ENCODE data around the gene STPG2.

Gene STPG2

DNA sequence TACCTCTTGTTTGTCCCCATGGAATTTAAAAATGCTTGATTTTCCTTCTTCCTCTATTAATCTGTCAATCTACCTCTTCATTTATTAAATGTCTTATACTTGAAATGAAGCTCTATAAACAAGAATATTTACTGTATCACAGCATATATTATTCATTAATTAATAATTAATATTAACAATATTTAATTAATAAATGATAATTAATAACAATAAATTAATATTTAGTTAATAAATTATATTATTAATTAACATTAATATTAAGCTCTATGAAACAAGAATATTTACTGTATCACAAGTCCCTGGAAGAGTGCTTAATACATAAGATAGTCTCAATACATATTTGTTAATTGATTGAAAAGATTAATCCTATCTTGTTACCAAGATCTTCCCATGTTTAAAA, 306.6 kb downstream of the STPG2 start:
- no peak for DNase-seq (ENCODE audit: low read depth in 2 of 3, low spot score in 2 of 3)

- no peak for DNase-seq (ENCODE audit: low read depth in 2 of 3, low spot score in 2 of 3)
These were observed 314.6 kb downstream of the STPG2 start for GRCh38 chr4:97828646-97829045.

- DNase-seq (ENCODE audit: low read depth in 2 of 3, low spot score in 2 of 3): no peak
These were observed 324.0 kb downstream of the STPG2 start for GRCh38 chr4:97819294-97819693.

- DNase-seq (ENCODE audit: low read depth in 2 of 3, low spot score in 2 of 3): no peak
These were observed 330.5 kb downstream of the STPG2 start for GRCh38 chr4:97812768-97813167.

DNA sequence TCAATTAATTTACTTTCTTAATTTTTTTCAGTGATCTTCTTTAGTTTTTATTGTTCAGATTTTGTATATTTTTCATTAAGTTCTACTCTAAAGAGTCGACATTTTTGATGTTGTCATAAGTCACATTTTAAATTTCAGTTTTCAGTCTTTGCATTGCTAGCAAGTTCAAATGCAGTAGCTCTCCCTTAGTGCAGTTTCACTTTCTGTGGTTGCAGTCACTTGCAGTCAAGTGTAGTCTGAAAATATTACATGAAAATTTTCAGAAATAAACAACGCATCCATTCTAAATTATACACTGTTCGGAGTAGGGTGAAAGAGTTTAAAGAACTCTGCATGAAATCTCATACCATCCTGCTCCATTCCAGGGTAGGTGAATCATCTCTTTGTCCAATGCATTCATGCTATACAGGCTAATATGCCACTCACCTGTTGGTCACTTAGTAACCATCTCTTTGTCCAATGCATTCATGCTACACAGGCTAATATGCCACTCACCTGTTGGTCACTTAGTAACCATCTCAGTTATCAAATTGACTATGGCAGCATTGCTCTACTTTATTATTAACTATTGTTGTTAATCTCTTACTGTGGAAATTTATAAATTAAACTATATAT, 356.9 kb downstream of the STPG2 start:
- DNase-seq (ENCODE audit: low read depth in 2 of 3, low spot score in 2 of 3): no peak

GRCh38 chr4:97778174-97778573, 365.1 kb downstream of the STPG2 start:
- DNase-seq (ENCODE audit: low read depth in 2 of 3, low spot score in 2 of 3): no peak

GRCh38 chr4:97774347-97774989, 368.8 kb downstream of the STPG2 start:
- no peak for DNase-seq (ENCODE audit: low read depth in 2 of 3, low spot score in 2 of 3)

DNA sequence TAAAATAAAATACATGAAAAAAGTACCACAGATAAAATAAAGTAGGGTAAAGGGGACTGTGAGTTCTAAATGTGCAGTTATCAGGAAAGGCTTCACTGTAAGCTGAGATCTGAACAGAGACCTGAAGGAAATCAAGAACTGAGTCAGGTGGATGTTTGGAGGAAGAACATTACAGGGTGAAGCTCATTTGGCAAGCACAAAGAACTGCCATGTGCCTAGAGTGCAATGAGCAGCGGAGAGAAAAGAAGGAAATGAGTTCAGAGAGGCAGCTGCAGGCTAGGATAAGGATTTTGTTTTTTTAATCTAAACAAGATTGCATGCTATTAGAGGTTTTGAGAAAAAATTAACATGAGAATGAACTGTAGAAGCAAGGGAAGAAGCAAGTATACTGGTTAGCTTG, 373.1 kb downstream of the STPG2 start:
- DNase-seq (ENCODE audit: low read depth in 2 of 3, low spot score in 2 of 3): no peak

DNA sequence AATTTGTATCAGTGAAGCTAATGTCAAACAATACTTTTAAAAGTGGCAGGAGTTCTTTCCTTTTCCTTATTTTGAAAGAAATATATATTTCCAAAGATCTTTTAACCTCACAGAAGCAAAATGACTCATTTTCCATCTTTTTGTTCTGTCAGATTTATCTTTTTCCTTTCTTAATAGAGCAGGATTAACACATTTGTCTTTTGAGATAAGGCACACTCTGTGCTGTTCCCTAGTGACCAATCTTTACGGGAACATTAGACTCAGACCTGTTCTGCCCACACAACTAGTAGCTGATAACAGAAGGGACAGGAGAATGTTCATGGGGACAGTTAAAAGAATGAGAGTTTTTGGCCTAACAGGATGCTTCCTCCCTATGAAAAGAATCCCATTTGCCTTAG, 381.2 kb downstream of the STPG2 start:
- no peak for DNase-seq (ENCODE audit: low read depth in 2 of 3, low spot score in 2 of 3)

DNA sequence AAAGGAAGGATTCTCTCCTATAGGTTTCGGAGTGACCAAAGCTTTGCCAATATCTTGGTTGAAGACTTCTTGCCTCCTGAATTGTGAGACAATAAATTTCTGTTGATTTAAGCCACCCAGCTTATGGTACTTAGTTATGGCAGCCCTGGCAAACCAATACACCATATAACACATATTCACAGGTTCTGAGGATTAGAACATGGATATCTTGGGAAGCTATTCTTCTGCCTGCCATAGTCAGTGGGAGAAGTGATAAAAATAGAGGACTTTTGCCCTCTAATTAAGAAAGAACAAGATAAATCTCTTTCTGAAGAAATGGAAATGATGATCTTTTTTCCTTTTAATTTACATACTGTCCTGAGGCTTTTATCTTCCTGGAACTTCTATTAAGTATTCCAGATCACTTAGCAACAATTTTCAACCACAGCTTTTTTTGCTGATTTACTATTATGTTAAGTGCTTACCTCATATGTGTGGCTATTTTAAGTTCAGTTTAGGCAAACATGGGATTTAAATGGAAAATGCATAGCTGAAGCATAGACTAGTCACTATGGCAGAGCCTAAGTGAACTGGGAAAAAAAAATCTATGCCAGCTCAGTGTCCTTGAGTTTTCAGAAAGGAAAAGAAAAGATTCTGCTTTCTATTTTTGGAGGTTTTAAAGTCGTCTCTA, 381.7 kb downstream of the STPG2 start:
- no peak for DNase-seq (ENCODE audit: low read depth in 2 of 3, low spot score in 2 of 3)

GRCh38 chr4:97759785-97760184, 383.5 kb downstream of the STPG2 start:
- DNase-seq (ENCODE audit: low read depth in 2 of 3, low spot score in 2 of 3): no peak

- no peak for DNase-seq (ENCODE audit: low read depth in 2 of 3, low spot score in 2 of 3)
These were observed 390.7 kb downstream of the STPG2 start for GRCh38 chr4:97752599-97752998.

DNA sequence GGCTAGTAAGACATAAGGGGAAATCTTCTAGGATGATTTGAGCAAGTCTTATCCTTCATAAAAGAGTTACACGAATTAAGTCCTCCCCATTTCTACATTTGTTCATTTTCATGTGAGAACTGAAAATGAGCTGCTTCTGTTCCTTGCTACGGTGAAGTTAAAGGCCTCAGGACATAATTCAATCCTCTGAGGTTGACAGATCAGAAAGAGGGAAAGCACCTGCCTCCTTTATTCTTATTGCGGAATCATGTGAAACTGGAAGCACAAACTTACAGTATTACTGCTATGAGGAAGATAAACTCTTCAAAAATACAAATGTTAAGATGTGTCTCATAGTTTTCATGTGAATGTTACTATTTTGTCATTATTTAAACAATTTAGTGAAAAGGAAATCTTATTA, 395.3 kb downstream of the STPG2 start:
- DNase-seq (ENCODE audit: low read depth in 2 of 3, low spot score in 2 of 3): no peak

- DNase-seq (ENCODE audit: low read depth in 2 of 3, low spot score in 2 of 3): no peak
These were observed 422.3 kb downstream of the STPG2 start for GRCh38 chr4:97720869-97721432.

- DNase-seq (ENCODE audit: low read depth in 2 of 3, low spot score in 2 of 3): no peak
These were observed 452.1 kb downstream of the STPG2 start for GRCh38 chr4:97691111-97691605.

GRCh38 chr4:97670703-97671269, 472.5 kb downstream of the STPG2 start:
- no peak for DNase-seq (ENCODE audit: low read depth in 2 of 3, low spot score in 2 of 3)

GRCh38 chr4:97665553-97665952, 477.7 kb downstream of the STPG2 start:
- no peak for DNase-seq (ENCODE audit: low read depth in 2 of 3, low spot score in 2 of 3)

- no peak for DNase-seq (ENCODE audit: low read depth in 2 of 3, low spot score in 2 of 3)
These were observed 478.5 kb downstream of the STPG2 start for GRCh38 chr4:97664741-97665140.

- no peak for DNase-seq (ENCODE audit: low read depth in 2 of 3, low spot score in 2 of 3)
These were observed 481.1 kb downstream of the STPG2 start for GRCh38 chr4:97662133-97662532.

- no peak for DNase-seq (ENCODE audit: low read depth in 2 of 3, low spot score in 2 of 3)
These were observed 487.1 kb downstream of the STPG2 start for GRCh38 chr4:97656044-97656720.

- DNase-seq (ENCODE audit: low read depth in 2 of 3, low spot score in 2 of 3): no peak
These were observed 489.6 kb downstream of the STPG2 start for GRCh38 chr4:97653701-97654100.

Data from activated CD8-positive, alpha-beta memory T cell treated with anti-CD3 and anti-CD28 coated beads for 48 hours (primary cell).